RWPE2 (cell line): Measurements from ENCODE around the gene RYK.

ENCODE experiments used
- ATAC-seq: fragments of 200-7000 bp; cut with Tn5 transposase; 3 replicates; pipeline ENCODE4 v1.9.1; 2021; ENCODE audit warnings: low read depth
- DNase-seq: peaks from one replicate; pipeline ENCODE4 v3.0.0-alpha.2; 2020; ENCODE audit warnings: low spot score
- H3K27ac ChIP-seq: fragments of 450-650 bp; 2 replicates; pipeline ENCODE4 v1.5.1; 2017; ENCODE audit warnings: mild to moderate bottlenecking; ENCODE audit not compliant: poor library complexity, severe bottlenecking
- H3K27me3 ChIP-seq: fragments of 250-450 bp; sonication (Bioruptor Pico); 2 replicates; pipeline ENCODE4 v1.5.1; 2021; ENCODE audit warnings: mild to moderate bottlenecking, moderate library complexity; ENCODE audit not compliant: insufficient read depth, poor library complexity, severe bottlenecking
- H3K36me3 ChIP-seq: fragments of 250-450 bp; sonication (Bioruptor Pico); 2 replicates; pipeline ENCODE4 v1.5.1; 2020; ENCODE audit warnings: low read depth, mild to moderate bottlenecking, moderate library complexity
- H3K4me1 ChIP-seq: fragments of 250-450 bp; sonication (Bioruptor Pico); 2 replicates; pipeline ENCODE4 v1.5.1; 2021; ENCODE audit warnings: mild to moderate bottlenecking, moderate library complexity; ENCODE audit not compliant: insufficient read depth, poor library complexity, severe bottlenecking
- H3K4me3 ChIP-seq: fragments of 250-450 bp; sonication (Bioruptor Pico); 2 replicates; pipeline ENCODE4 v1.5.1; 2021; ENCODE audit warnings: mild to moderate bottlenecking, moderate library complexity; ENCODE audit not compliant: severe bottlenecking
- H3K9me3 ChIP-seq: fragments of 250-450 bp; sonication (Bioruptor Pico); 2 replicates; pipeline ENCODE4 v1.5.1; 2021; ENCODE audit warnings: mild to moderate bottlenecking, moderate library complexity; ENCODE audit not compliant: severe bottlenecking
- CTCF ChIP-seq: fragments of 450-650 bp; IDR thresholded peaks from one replicate; pipeline ENCODE4 v1.5.1; 2017; ENCODE audit warnings: mild to moderate bottlenecking, moderate library complexity; ENCODE audit not compliant: poor library complexity, severe bottlenecking

Gene RYK

DNA sequence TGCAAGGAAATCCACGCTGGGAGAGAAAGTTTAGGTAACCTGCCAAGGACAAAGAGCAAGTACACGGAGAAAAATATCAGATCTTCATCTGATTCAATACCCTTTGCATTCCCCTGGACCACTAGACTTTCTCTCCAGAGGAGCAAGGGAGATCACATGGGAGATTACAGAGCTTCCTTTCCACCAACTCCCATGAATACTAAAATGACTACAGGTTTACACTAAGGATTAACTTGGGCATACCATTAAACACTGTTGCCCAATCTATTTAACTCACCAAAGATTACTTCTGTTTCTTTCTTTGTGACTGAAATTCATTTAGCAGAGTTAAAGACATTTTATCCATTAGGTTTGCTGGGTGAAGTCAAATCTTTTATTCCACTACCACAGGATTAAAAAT lies 71.2 kb downstream of the RYK start:
- Histone ChIP-seq H3K9me3 (no peaks in the 10 kb centered on the region), H3K27ac (no peak overlapping the region), H3K36me3 (peaks cover 56% of the 10 kb centered on the region), H3K27me3 (no peaks in the 10 kb centered on the region), H3K4me1 (no peaks in the 10 kb centered on the region), H3K4me3 (no peak overlapping the region)
- no peak for TF ChIP-seq CTCF
- no peak for ATAC-seq
- DNase-seq, result no peak

DNA sequence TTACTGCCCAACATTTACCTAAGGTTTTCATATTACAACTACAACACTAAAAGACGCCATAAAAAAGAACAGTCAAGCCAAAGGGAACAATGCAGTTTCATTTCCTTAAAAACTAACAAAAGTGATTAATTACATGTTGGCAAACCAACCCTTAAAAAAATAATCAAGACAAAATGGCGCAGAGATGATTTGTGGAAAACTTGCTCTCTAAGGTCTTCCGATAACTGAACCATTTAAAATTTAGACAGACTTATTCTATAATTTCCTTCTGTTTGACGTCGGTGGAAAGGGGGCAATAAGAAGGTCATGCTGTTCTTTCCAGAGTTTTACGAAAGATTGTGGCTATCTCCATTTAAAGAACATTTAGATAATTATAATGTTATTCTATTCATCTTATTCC lies 87.6 kb downstream of the RYK start:
- no peak for ATAC-seq
- Histone ChIP-seq H3K27me3 (no peaks in the 10 kb centered on the region), H3K4me3 (no peak overlapping the region), H3K36me3 (peaks cover 57% of the 10 kb centered on the region), H3K27ac (no peak overlapping the region), H3K9me3 (no peaks in the 10 kb centered on the region), H3K4me1 (no peaks in the 10 kb centered on the region)
- TF ChIP-seq CTCF, result no peak
- DNase-seq, result no peak

GRCh38 chr3:134161898-134162615 lies 88.6 kb downstream of the RYK start:
- DNase-seq (no peak), ATAC-seq (no peak)
- peaks cover 58% of the 10 kb centered on the region for H3K36me3 ChIP-seq

GRCh38 chr3:134155446-134155845 lies 95.2 kb downstream of the RYK start:
- Histone ChIP-seq H3K27me3 (no peaks in the 10 kb centered on the region), H3K27ac (no peak overlapping the region), H3K4me1 (no peaks in the 10 kb centered on the region), H3K9me3 (no peaks in the 10 kb centered on the region), H3K36me3 (peaks cover 62% of the 10 kb centered on the region), H3K4me3 (no peak overlapping the region)
- ATAC-seq, result no peak
- no peak for DNase-seq
- no peak for TF ChIP-seq CTCF

More at GRCh38 chr3:134161898-134162615, 88.6 kb downstream of the RYK start:
- no peaks in the 10 kb centered on the region for H3K4me1 ChIP-seq
- H3K27ac ChIP-seq, result no peak overlapping the region
- no peak overlapping the region for H3K4me3 ChIP-seq
- no peaks in the 10 kb centered on the region for H3K27me3 ChIP-seq
- no peak for TF ChIP-seq CTCF
- no peaks in the 10 kb centered on the region for H3K9me3 ChIP-seq

GRCh38 chr3:134153761-134154160 lies 96.9 kb downstream of the RYK start:
- Histone ChIP-seq H3K9me3 (no peaks in the 10 kb centered on the region), H3K4me3 (no peak overlapping the region), H3K27me3 (no peaks in the 10 kb centered on the region), H3K36me3 (peaks cover 46% of the 10 kb centered on the region), H3K27ac (no peak overlapping the region), H3K4me1 (no peaks in the 10 kb centered on the region)
- TF ChIP-seq CTCF, result no peak
- no peak for DNase-seq
- ATAC-seq, result no peak
